LNCaP clone FGC (cell line): ENCODE results near the gene BORCS5.

Source experiments
- DNase-seq: peaks from one replicate; pipeline ENCODE4 v3.0.0-alpha.2; 2011; ENCODE audit warnings: low read depth
- H3K4me3 ChIP-seq: 2 replicates; pipeline ENCODE4 v1.5.1; 2011; ENCODE audit warnings: mild to moderate bottlenecking, low read depth, low read length, control low read depth
- TF ChIP-seq, protein P1 (sequence below): IDR thresholded peaks from 2 replicates; pipeline ENCODE4 v1.5.1; 2012; ENCODE audit warnings: mild to moderate bottlenecking; ENCODE audit not compliant: control insufficient read depth, insufficient read depth; ENCODE audit errors: extremely low read depth

BORCS5 gene

DNA sequence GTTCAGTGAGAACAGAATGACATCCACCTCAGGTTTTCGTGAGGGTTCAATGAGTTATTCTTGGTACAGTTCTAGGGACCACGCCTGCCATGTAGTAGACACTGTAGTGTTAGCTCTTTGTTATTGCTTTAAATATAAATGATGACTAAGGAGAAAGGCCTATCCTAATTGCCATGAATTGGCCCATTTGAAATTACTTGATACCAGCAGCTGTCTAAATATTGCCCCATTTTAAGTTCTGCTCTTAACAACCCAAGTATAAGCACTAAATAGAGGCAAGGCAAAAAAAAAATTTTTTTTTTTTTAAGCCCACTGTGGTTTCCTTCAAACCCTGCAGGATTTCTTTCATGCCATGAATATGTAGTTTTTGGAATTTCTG, 84.5 kb downstream of the BORCS5 start:
- DNase-seq, result no peak
- TF ChIP-seq, protein P1, sequence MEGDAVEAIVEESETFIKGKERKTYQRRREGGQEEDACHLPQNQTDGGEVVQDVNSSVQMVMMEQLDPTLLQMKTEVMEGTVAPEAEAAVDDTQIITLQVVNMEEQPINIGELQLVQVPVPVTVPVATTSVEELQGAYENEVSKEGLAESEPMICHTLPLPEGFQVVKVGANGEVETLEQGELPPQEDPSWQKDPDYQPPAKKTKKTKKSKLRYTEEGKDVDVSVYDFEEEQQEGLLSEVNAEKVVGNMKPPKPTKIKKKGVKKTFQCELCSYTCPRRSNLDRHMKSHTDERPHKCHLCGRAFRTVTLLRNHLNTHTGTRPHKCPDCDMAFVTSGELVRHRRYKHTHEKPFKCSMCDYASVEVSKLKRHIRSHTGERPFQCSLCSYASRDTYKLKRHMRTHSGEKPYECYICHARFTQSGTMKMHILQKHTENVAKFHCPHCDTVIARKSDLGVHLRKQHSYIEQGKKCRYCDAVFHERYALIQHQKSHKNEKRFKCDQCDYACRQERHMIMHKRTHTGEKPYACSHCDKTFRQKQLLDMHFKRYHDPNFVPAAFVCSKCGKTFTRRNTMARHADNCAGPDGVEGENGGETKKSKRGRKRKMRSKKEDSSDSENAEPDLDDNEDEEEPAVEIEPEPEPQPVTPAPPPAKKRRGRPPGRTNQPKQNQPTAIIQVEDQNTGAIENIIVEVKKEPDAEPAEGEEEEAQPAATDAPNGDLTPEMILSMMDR, result no peak
- H3K4me3 ChIP-seq, result no peak overlapping the region

DNA sequence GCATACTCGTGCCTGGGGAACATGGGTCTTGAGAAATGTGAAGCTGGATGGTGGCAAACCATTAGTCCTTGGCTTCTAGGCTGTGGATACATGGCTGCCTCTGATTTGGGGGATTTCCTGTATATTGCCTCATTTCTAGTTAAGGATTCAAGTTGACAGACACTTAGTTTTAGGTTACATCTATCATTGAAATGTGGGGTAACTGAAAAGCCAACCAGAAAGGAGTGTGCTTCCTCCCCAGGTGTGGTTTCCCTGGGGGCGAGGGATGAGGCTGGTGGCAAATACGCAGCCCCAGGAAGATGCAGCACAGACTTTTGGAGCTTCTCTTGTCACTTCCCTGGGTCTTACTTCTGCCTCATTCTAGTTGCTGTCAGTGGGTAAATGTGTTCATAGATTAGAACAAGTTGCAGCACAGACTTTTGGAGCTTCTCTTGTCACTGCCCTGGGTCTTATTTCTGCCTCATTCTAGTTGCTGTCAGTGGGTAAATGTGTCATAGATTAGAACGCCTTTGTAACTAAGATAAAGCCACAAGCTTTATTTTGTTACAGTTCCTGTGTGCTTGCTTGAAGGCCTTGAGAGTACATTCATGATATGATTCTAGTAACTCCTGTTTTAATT, 85.1 kb downstream of the BORCS5 start:
- no peak for DNase-seq
- no peak overlapping the region for H3K4me3 ChIP-seq
- TF ChIP-seq, protein P1, result no peak

DNA sequence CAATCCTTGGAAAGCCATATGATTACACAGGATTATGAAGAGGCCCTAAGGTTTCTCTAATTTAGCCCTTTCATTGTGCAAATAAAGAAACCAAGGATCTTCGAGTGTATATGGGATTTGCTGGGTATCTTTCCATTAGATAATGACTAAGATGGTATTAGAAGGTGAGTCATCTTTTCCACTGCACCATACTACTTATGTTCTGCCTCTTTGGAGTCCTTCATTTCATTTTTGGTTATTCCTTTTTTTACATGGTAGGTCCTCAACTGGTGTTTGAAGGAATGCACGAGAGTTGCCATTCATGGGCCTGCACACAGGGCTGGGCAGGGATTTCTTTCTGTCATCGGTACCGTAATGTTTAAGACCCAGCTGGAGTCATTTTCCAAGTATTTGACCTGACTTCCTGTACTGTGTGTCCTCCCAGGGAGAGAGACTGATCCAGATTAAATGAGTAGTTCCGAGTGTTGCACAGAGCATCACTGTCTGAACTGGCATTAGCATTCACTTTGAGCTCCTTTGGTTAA, 85.7 kb downstream of the BORCS5 start:
- no peak overlapping the region for H3K4me3 ChIP-seq
- DNase-seq, result no peak
- TF ChIP-seq, protein P1, result no peak

DNA sequence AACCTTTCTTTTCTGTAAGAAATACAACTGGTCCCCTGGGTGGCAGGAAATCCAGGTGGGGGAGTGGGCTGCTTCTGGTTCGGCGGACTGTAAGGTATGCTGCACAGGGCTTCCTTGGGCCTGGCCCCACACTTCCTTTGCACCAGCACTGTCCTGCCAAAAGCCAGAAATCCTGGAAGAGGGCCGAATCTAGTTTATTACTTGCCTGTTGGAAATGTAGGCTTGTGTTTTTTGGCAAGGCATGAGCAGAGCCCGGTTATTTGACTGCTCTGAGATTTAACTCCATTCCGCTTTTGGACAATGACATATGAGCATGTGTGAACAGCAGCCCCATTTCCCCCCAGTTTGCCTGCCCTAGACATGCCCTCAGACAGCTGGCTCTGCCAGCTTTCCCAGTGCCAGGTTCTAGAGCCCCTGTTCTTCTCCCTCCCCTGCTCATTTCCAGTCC, 86.6 kb downstream of the BORCS5 start:
- DNase-seq, result peak; percentile 76
- TF ChIP-seq, protein P1, result no peak

DNA sequence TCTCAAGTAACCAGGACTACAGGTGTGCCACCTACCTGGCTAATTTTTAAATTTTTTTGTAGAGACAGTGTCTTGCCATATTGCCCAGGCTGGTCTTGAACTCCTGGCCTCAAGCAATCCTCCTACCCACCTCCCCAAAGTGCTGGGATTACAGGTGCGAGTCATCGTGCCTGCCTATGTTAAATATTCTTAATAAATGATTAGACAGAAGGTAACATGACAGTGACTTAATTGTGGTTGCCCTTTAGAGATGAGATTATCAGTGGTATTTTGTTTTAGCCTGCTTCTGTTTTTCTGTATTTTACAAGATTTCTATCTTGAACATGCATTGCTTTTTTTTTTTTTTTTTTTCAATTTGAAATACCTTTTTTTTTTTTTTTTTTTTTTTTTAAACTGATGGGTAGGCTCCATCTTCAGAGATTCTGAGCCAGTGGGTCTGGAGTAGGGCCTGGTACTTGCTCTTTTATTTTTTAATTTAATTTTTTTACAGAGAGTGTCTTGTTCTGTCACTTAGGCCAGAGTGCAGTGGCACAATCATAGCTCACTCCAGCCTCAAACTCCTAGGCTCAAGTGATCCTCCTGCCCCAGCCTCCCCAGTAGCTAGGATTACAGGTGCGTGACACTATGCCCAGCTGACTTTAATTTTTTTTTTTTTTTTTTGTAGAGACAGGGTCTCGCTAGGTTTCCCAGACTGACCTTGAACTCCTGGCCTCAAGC, 88.4 kb downstream of the BORCS5 start:
- no peak for DNase-seq
- TF ChIP-seq, protein P1, result no peak
- H3K4me3 ChIP-seq, result no peak overlapping the region

More for the DNA sequence above, 86.6 kb downstream of the BORCS5 start:
- no peak overlapping the region for H3K4me3 ChIP-seq

DNA sequence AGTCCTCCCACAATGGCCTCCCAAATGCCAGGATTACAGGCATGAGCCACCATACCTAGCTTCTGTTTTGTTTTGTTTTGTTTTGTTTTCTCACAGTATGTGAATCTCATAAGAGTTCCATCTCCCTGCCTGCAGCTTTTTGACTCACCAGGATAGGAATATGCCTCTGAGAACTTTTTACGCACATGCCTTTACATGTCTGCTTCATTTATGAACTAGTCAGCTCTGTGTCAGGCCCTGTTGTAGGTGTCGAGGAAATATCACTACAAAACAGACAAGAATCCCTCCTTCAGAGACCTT, 89.0 kb downstream of the BORCS5 start:
- no peak for DNase-seq
- TF ChIP-seq, protein P1, result no peak
- H3K4me3 ChIP-seq, result no peak overlapping the region
